Activated T-cell treated with anti-CD3 and anti-CD28 coated beads for 24 hours (primary cell): ENCODE results near the gene INTS11.
"Not testable (repeated sequence)": the region's sequence is repeated elsewhere in the genome, so short reads cannot be mapped to it uniquely, and the experiment has no call there.

Source experiments
- DNase-seq: peaks from one replicate; pipeline ENCODE4 v3.0.0-alpha.2; 2020; ENCODE audit warnings: low read depth

INTS11 gene

GRCh38 chr1:1329304-1330210 lies 5.1 kb upstream of the INTS11 start:
- no peak for DNase-seq

GRCh38 chr1:1328254-1328653 lies 3.8 kb upstream of the INTS11 start:
- no peak for DNase-seq

- DNase-seq, result no peak
Measured at GRCh38 chr1:1327291-1327690, 2.8 kb upstream of the INTS11 start.

- DNase-seq, result no peak
Measured at GRCh38 chr1:1326075-1326605, 1.7 kb upstream of the INTS11 start.

GRCh38 chr1:1325288-1326074 lies 1.0 kb upstream of the INTS11 start:
- no peak for DNase-seq

- no peak for DNase-seq
Measured at GRCh38 chr1:1324084-1324523, 356 bp downstream of the INTS11 start.

- DNase-seq, result no peak
Measured at GRCh38 chr1:1322952-1323351, 1.5 kb downstream of the INTS11 start.

- no peak for DNase-seq
Measured at GRCh38 chr1:1322418-1322817, 2.0 kb downstream of the INTS11 start.

GRCh38 chr1:1321477-1321876 lies 3.0 kb downstream of the INTS11 start:
- no peak for DNase-seq

GRCh38 chr1:1320666-1321448 lies 3.6 kb downstream of the INTS11 start:
- DNase-seq, result no peak

- DNase-seq, result no peak
Measured at GRCh38 chr1:1319646-1319941, 4.9 kb downstream of the INTS11 start.

- no peak for DNase-seq
Measured at GRCh38 chr1:1318777-1319645, 5.4 kb downstream of the INTS11 start.

- no peak for DNase-seq
Measured at GRCh38 chr1:1318131-1318652, 6.3 kb downstream of the INTS11 start.

- no peak for DNase-seq
Measured at GRCh38 chr1:1317420-1317819, 7.0 kb downstream of the INTS11 start.

- DNase-seq, result not testable (repeated sequence)
Measured at GRCh38 chr1:1316199-1316598, 8.3 kb downstream of the INTS11 start.

GRCh38 chr1:1315435-1315954 lies 9.0 kb downstream of the INTS11 start:
- DNase-seq, result no peak

- DNase-seq, result no peak
Measured at GRCh38 chr1:1314678-1315335, 9.7 kb downstream of the INTS11 start.

- DNase-seq, result no peak
Measured at GRCh38 chr1:1314237-1314586, 10.2 kb downstream of the INTS11 start.

- no peak for DNase-seq
Measured at GRCh38 chr1:1313500-1314236, 10.8 kb downstream of the INTS11 start.
